GM18858 (cell line): ENCODE measurements around the gene PGR.

Experiments
- ATAC-seq: cut with Tn5 transposase; IDR thresholded peaks from one replicate; pipeline ENCODE4 v1.9.1; 2021; ENCODE audit not compliant: unreplicated experiment

The PGR gene

GRCh38 chr11:101011881-101012280 is 117.7 kb downstream of the PGR start:
- no peak for ATAC-seq

GRCh38 chr11:101010899-101011298 is 118.7 kb downstream of the PGR start:
- no peak for ATAC-seq

GRCh38 chr11:101009690-101010055 is 119.9 kb downstream of the PGR start:
- no peak for ATAC-seq

- ATAC-seq, result no peak
Observed at GRCh38 chr11:101008961-101009689, 120.5 kb downstream of the PGR start.

GRCh38 chr11:101003468-101003867 is 126.1 kb downstream of the PGR start:
- ATAC-seq, result no peak

- ATAC-seq, result no peak
Observed at GRCh38 chr11:100999756-101000155, 129.9 kb downstream of the PGR start.

- no peak for ATAC-seq
Observed at GRCh38 chr11:100994966-100995365, 134.6 kb downstream of the PGR start.

- no peak for ATAC-seq
Observed at GRCh38 chr11:100991541-100991940, 138.1 kb downstream of the PGR start.

GRCh38 chr11:100990931-100991330 is 138.7 kb downstream of the PGR start:
- no peak for ATAC-seq

- peak; percentile 86 for ATAC-seq
Observed at GRCh38 chr11:100984668-100985067, 144.9 kb downstream of the PGR start.

GRCh38 chr11:100981196-100981824 is 148.3 kb downstream of the PGR start:
- no peak for ATAC-seq

- no peak for ATAC-seq
Observed at GRCh38 chr11:100980156-100980555, 149.5 kb downstream of the PGR start.
